Measurements from ENCODE around the gene SERPINI1.

Gene SERPINI1

GRCh38 chr3:167862104-167862730 lies 126.7 kb downstream of the SERPINI1 start:
- H2AFZ ChIP-seq (ENCODE audit: low read length, unreplicated experiment): no peak overlapping the region
- no peak overlapping the region for H3K27ac ChIP-seq (ENCODE audit: low read depth, low read length)

GRCh38 chr3:167863811-167864551 lies 128.5 kb downstream of the SERPINI1 start:
- Histone ChIP-seq H3K79me2 (ENCODE audit: control insufficient read depth, insufficient read depth, low read length, unreplicated experiment) (no peaks in the 10 kb centered on the region), H2AFZ (ENCODE audit: low read length, unreplicated experiment) (no peak overlapping the region), H3K27ac (ENCODE audit: low read depth, low read length) (no peak overlapping the region), H3K27me3 (ENCODE audit: insufficient read depth, low read length) (no peaks in the 10 kb centered on the region), H3K4me3 (ENCODE audit: low read depth, low read length) (no peak overlapping the region), H3K4me1 (ENCODE audit: control insufficient read depth, insufficient read depth, low read length, unreplicated experiment) (peaks cover 4% of the 10 kb centered on the region), H3K36me3 (ENCODE audit: insufficient read depth, low read length) (no peaks in the 10 kb centered on the region)

More at GRCh38 chr3:167862104-167862730, 126.7 kb downstream of the SERPINI1 start:
- Histone ChIP-seq H3K4me3 (ENCODE audit: low read depth, low read length) (no peak overlapping the region), H3K27me3 (ENCODE audit: insufficient read depth, low read length) (no peaks in the 10 kb centered on the region), H3K4me1 (ENCODE audit: control insufficient read depth, insufficient read depth, low read length, unreplicated experiment) (peaks cover 4% of the 10 kb centered on the region), H3K36me3 (ENCODE audit: insufficient read depth, low read length) (no peaks in the 10 kb centered on the region), H3K79me2 (ENCODE audit: control insufficient read depth, insufficient read depth, low read length, unreplicated experiment) (no peaks in the 10 kb centered on the region)

GRCh38 chr3:167864552-167864874 lies 129.0 kb downstream of the SERPINI1 start:
- H3K27ac ChIP-seq (ENCODE audit: low read depth, low read length): no peak overlapping the region
- no peaks in the 10 kb centered on the region for H3K79me2 ChIP-seq (ENCODE audit: control insufficient read depth, insufficient read depth, low read length, unreplicated experiment)
- H3K4me3 ChIP-seq (ENCODE audit: low read depth, low read length): no peak overlapping the region
- H3K27me3 ChIP-seq (ENCODE audit: insufficient read depth, low read length): no peaks in the 10 kb centered on the region
- H3K4me1 ChIP-seq (ENCODE audit: control insufficient read depth, insufficient read depth, low read length, unreplicated experiment): peaks cover 4% of the 10 kb centered on the region
- no peak overlapping the region for H2AFZ ChIP-seq (ENCODE audit: low read length, unreplicated experiment)
- no peaks in the 10 kb centered on the region for H3K36me3 ChIP-seq (ENCODE audit: insufficient read depth, low read length)

DNA sequence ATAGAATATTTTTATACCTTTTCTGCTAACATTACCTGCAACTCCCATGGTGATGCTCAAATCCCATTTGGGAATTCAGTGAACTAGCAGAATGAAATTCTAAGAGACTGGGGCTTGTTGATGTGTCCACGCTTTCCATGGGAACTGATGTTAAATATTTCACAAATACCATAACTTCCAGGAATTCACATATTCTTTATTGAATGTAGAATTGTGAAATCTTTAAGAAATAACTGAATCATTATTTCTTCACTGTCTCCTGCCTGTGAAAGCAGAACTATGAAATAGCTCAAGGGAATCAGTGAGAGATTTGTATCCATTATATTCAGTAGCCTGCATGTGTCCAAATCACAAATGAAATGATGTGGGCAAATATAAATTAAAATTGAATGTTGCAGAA lies 130.8 kb downstream of the SERPINI1 start:
- Histone ChIP-seq H3K79me2 (ENCODE audit: control insufficient read depth, insufficient read depth, low read length, unreplicated experiment) (no peaks in the 10 kb centered on the region), H3K4me3 (ENCODE audit: low read depth, low read length) (no peak overlapping the region), H2AFZ (ENCODE audit: low read length, unreplicated experiment) (no peak overlapping the region), H3K27ac (ENCODE audit: low read depth, low read length) (no peak overlapping the region), H3K4me1 (ENCODE audit: control insufficient read depth, insufficient read depth, low read length, unreplicated experiment) (peaks cover 4% of the 10 kb centered on the region), H3K36me3 (ENCODE audit: insufficient read depth, low read length) (no peaks in the 10 kb centered on the region), H3K27me3 (ENCODE audit: insufficient read depth, low read length) (no peaks in the 10 kb centered on the region)

GRCh38 chr3:167867981-167868380 lies 132.5 kb downstream of the SERPINI1 start:
- Histone ChIP-seq H3K27me3 (ENCODE audit: insufficient read depth, low read length) (no peaks in the 10 kb centered on the region), H2AFZ (ENCODE audit: low read length, unreplicated experiment) (no peak overlapping the region), H3K79me2 (ENCODE audit: control insufficient read depth, insufficient read depth, low read length, unreplicated experiment) (no peaks in the 10 kb centered on the region), H3K27ac (ENCODE audit: low read depth, low read length) (no peak overlapping the region), H3K4me3 (ENCODE audit: low read depth, low read length) (no peak overlapping the region), H3K36me3 (ENCODE audit: insufficient read depth, low read length) (no peaks in the 10 kb centered on the region), H3K4me1 (ENCODE audit: control insufficient read depth, insufficient read depth, low read length, unreplicated experiment) (no peaks in the 10 kb centered on the region)

DNA sequence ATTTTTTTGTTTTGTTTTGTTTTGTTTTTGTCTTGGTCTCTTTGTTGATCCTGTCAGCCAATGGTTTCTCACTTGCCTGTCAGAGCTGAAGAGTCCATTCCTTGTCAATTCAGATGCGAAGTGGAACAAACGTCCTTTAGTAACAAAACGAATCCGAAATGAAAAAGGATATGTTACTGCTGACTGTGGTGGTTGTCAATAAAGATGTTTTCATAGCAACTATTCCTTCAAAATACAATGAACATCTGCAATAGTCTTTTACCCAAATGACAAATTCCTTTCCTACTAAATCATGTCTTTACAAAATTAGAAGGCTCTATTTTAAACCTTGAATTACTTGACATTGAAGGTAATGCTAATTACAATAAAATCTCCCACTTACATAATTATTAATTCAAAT lies 134.7 kb downstream of the SERPINI1 start:
- Histone ChIP-seq H3K79me2 (ENCODE audit: control insufficient read depth, insufficient read depth, low read length, unreplicated experiment) (no peaks in the 10 kb centered on the region), H3K27me3 (ENCODE audit: insufficient read depth, low read length) (no peaks in the 10 kb centered on the region), H3K27ac (ENCODE audit: low read depth, low read length) (no peak overlapping the region), H3K4me3 (ENCODE audit: low read depth, low read length) (no peak overlapping the region), H3K36me3 (ENCODE audit: insufficient read depth, low read length) (no peaks in the 10 kb centered on the region), H3K4me1 (ENCODE audit: control insufficient read depth, insufficient read depth, low read length, unreplicated experiment) (no peaks in the 10 kb centered on the region), H2AFZ (ENCODE audit: low read length, unreplicated experiment) (no peak overlapping the region)

DNA sequence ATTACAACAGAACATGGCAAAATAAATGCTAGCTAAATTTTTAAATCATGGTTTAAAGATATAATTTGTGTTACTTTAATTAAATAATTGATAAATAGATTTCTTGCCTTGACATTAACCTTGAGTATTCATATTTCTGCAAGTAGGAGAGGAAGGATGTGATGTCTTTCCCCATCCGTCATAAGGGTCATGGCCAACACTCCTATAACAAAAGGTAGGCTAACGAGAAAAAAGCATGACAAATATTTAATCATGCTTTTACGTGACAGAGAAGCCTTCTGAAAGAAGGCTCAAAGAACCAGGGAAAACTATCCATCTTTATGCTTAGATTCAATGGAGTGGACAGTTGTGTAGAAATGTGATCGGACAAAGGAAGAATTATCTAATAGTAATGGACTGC lies 135.2 kb downstream of the SERPINI1 start:
- H3K27ac ChIP-seq (ENCODE audit: low read depth, low read length): no peak overlapping the region
- H3K36me3 ChIP-seq (ENCODE audit: insufficient read depth, low read length): no peaks in the 10 kb centered on the region
- no peaks in the 10 kb centered on the region for H3K27me3 ChIP-seq (ENCODE audit: insufficient read depth, low read length)
- no peak overlapping the region for H3K4me3 ChIP-seq (ENCODE audit: low read depth, low read length)
- no peaks in the 10 kb centered on the region for H3K79me2 ChIP-seq (ENCODE audit: control insufficient read depth, insufficient read depth, low read length, unreplicated experiment)
- H2AFZ ChIP-seq (ENCODE audit: low read length, unreplicated experiment): no peak overlapping the region
- no peaks in the 10 kb centered on the region for H3K4me1 ChIP-seq (ENCODE audit: control insufficient read depth, insufficient read depth, low read length, unreplicated experiment)

- H3K27ac ChIP-seq (ENCODE audit: low read depth, low read length): no peak overlapping the region
- no peaks in the 10 kb centered on the region for H3K27me3 ChIP-seq (ENCODE audit: insufficient read depth, low read length)
- no peaks in the 10 kb centered on the region for H3K79me2 ChIP-seq (ENCODE audit: control insufficient read depth, insufficient read depth, low read length, unreplicated experiment)
- peaks cover 7% of the 10 kb centered on the region for H3K4me1 ChIP-seq (ENCODE audit: control insufficient read depth, insufficient read depth, low read length, unreplicated experiment)
- no peak overlapping the region for H3K4me3 ChIP-seq (ENCODE audit: low read depth, low read length)
- H3K36me3 ChIP-seq (ENCODE audit: insufficient read depth, low read length): no peaks in the 10 kb centered on the region
- no peak overlapping the region for H2AFZ ChIP-seq (ENCODE audit: low read length, unreplicated experiment)
Measured at GRCh38 chr3:167872032-167872431, 136.5 kb downstream of the SERPINI1 start.

- Histone ChIP-seq H3K79me2 (ENCODE audit: control insufficient read depth, insufficient read depth, low read length, unreplicated experiment) (no peaks in the 10 kb centered on the region), H3K4me3 (ENCODE audit: low read depth, low read length) (no peak overlapping the region), H2AFZ (ENCODE audit: low read length, unreplicated experiment) (no peak overlapping the region), H3K4me1 (ENCODE audit: control insufficient read depth, insufficient read depth, low read length, unreplicated experiment) (peaks cover 7% of the 10 kb centered on the region), H3K36me3 (ENCODE audit: insufficient read depth, low read length) (no peaks in the 10 kb centered on the region), H3K27me3 (ENCODE audit: insufficient read depth, low read length) (no peaks in the 10 kb centered on the region), H3K27ac (ENCODE audit: low read depth, low read length) (no peak overlapping the region)
Measured at GRCh38 chr3:167872941-167873340, 137.4 kb downstream of the SERPINI1 start.

GRCh38 chr3:167874671-167875372 lies 139.3 kb downstream of the SERPINI1 start:
- Histone ChIP-seq H2AFZ (ENCODE audit: low read length, unreplicated experiment) (no peak overlapping the region), H3K27ac (ENCODE audit: low read depth, low read length) (no peak overlapping the region), H3K4me1 (ENCODE audit: control insufficient read depth, insufficient read depth, low read length, unreplicated experiment) (peaks cover 7% of the 10 kb centered on the region), H3K27me3 (ENCODE audit: insufficient read depth, low read length) (no peaks in the 10 kb centered on the region), H3K36me3 (ENCODE audit: insufficient read depth, low read length) (no peaks in the 10 kb centered on the region), H3K4me3 (ENCODE audit: low read depth, low read length) (no peak overlapping the region), H3K79me2 (ENCODE audit: control insufficient read depth, insufficient read depth, low read length, unreplicated experiment) (no peaks in the 10 kb centered on the region)
